ENCODE measurements around the gene RNF141.

The RNF141 gene

GRCh38 chr11:10478066-10478465 lies 62.9 kb downstream of the RNF141 start:
- H3K9ac ChIP-seq (ENCODE audit: insufficient read length): no peak overlapping the region
- no peak overlapping the region for H3K27ac ChIP-seq
- no peak for DNase-seq (ENCODE audit: low read depth, low spot score)
- no peaks in the 10 kb centered on the region for H3K36me3 ChIP-seq (ENCODE audit: insufficient read depth, low read length)
- H3K4me3 ChIP-seq: no peak overlapping the region
- TF ChIP-seq POLR2AphosphoS5 (IDR thresholded peaks at IDR 0.05; ENCODE audit: borderline replicate concordance, low read depth, low read length) (no peak), EZH2 (IDR thresholded peaks at IDR 0.05) (no peak), FOXP2 (optimal IDR thresholded peaks at IDR 0.05; ENCODE audit: control extremely low read depth, extremely low read length, insufficient read depth) (no peak)
- no peaks in the 10 kb centered on the region for H3K9me3 ChIP-seq (ENCODE audit: low read depth, low read length)

DNA sequence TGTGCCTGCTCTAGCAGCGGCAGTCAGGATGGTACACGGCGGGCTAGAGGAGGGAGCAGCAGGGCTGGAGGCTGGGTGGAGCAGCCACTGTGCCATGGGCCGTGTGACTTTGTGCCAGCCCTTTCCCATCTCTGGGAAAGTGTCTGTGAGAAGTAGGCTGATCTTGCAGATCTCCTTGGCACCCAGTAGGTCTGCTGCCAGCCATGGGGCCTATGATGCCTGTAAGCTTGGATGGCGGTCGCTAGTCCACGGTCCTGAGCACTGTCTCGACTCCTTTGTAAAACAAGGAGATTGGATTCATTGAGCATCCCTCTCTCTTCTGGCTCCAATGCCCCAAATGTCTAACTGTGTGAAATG lies 63.3 kb downstream of the RNF141 start:
- no peak overlapping the region for H3K27ac ChIP-seq
- DNase-seq (ENCODE audit: low read depth, low spot score): no peak
- H3K9me3 ChIP-seq (ENCODE audit: low read depth, low read length): no peaks in the 10 kb centered on the region
- H3K4me3 ChIP-seq: no peak overlapping the region
- H3K36me3 ChIP-seq (ENCODE audit: insufficient read depth, low read length): no peaks in the 10 kb centered on the region
- no peak overlapping the region for H3K9ac ChIP-seq (ENCODE audit: insufficient read length)
- TF ChIP-seq POLR2AphosphoS5 (IDR thresholded peaks at IDR 0.05; ENCODE audit: borderline replicate concordance, low read depth, low read length) (no peak), EZH2 (IDR thresholded peaks at IDR 0.05) (no peak), FOXP2 (optimal IDR thresholded peaks at IDR 0.05; ENCODE audit: control extremely low read depth, extremely low read length, insufficient read depth) (no peak)

- H3K4me3 ChIP-seq: no peak overlapping the region
- no peaks in the 10 kb centered on the region for H3K36me3 ChIP-seq (ENCODE audit: insufficient read depth, low read length)
- H3K9me3 ChIP-seq (ENCODE audit: low read depth, low read length): no peaks in the 10 kb centered on the region
- H3K27ac ChIP-seq: no peak overlapping the region
- no peak for TF ChIP-seq FOXP2 (optimal IDR thresholded peaks at IDR 0.05; ENCODE audit: control extremely low read depth, extremely low read length, insufficient read depth)
- no peak for DNase-seq (ENCODE audit: low read depth, low spot score)
- H3K9ac ChIP-seq (ENCODE audit: insufficient read length): no peak overlapping the region
These were observed 63.9 kb downstream of the RNF141 start for GRCh38 chr11:10476927-10477689.

GRCh38 chr11:10476342-10476741 lies 64.6 kb downstream of the RNF141 start:
- no peaks in the 10 kb centered on the region for H3K36me3 ChIP-seq (ENCODE audit: insufficient read depth, low read length)

DNA sequence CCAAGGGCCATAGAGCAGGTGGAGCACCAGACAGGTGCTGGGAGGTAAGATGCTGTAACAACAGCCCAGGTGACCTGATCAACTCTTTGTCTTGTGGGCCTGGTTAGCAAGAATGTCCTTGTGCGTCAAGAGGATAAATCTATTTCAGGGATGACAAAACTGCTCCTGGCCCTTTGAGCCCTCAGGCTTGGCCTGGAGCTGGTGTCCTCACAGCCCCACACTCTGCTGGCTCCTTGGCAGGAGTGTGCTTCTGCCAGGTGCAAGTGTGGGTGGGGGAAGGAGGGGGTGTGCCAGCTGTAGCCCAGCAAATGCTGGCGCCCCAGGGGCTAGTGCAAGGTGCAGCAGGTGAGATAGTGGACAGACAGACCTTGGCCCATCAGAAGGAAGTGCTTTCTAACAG lies 66.4 kb downstream of the RNF141 start:
- Histone ChIP-seq H3K36me3 (ENCODE audit: insufficient read depth, low read length) (no peaks in the 10 kb centered on the region), H3K9ac (ENCODE audit: insufficient read length) (no peak overlapping the region), H3K27ac (no peak overlapping the region), H3K4me3 (no peak overlapping the region), H3K9me3 (ENCODE audit: low read depth, low read length) (no peaks in the 10 kb centered on the region)
- TF ChIP-seq EZH2 (IDR thresholded peaks at IDR 0.05) (no peak), POLR2AphosphoS5 (IDR thresholded peaks at IDR 0.05; ENCODE audit: borderline replicate concordance, low read depth, low read length) (no peak), FOXP2 (optimal IDR thresholded peaks at IDR 0.05; ENCODE audit: control extremely low read depth, extremely low read length, insufficient read depth) (no peak)
- no peak for DNase-seq (ENCODE audit: low read depth, low spot score)

More at GRCh38 chr11:10476342-10476741, 64.6 kb downstream of the RNF141 start:
- TF ChIP-seq EZH2 (IDR thresholded peaks at IDR 0.05): no peak
- TF ChIP-seq POLR2AphosphoS5 (IDR thresholded peaks at IDR 0.05; ENCODE audit: borderline replicate concordance, low read depth, low read length): no peak
- TF ChIP-seq FOXP2 (optimal IDR thresholded peaks at IDR 0.05; ENCODE audit: control extremely low read depth, extremely low read length, insufficient read depth): no peak
- Histone ChIP-seq H3K9me3 (ENCODE audit: low read depth, low read length) (no peaks in the 10 kb centered on the region), H3K9ac (ENCODE audit: insufficient read length) (no peak overlapping the region), H3K27ac (no peak overlapping the region), H3K4me3 (no peak overlapping the region)
- no peak for DNase-seq (ENCODE audit: low read depth, low spot score)

GRCh38 chr11:10473371-10473770 lies 67.6 kb downstream of the RNF141 start:
- Histone ChIP-seq H3K36me3 (ENCODE audit: insufficient read depth, low read length) (no peaks in the 10 kb centered on the region), H3K4me3 (no peak overlapping the region), H3K9me3 (ENCODE audit: low read depth, low read length) (no peaks in the 10 kb centered on the region), H3K27ac (no peak overlapping the region), H3K9ac (ENCODE audit: insufficient read length) (no peak overlapping the region)
- TF ChIP-seq POLR2AphosphoS5 (IDR thresholded peaks at IDR 0.05; ENCODE audit: borderline replicate concordance, low read depth, low read length): no peak
- TF ChIP-seq FOXP2 (optimal IDR thresholded peaks at IDR 0.05; ENCODE audit: control extremely low read depth, extremely low read length, insufficient read depth): no peak
- no peak for TF ChIP-seq EZH2 (IDR thresholded peaks at IDR 0.05)
- no peak for DNase-seq (ENCODE audit: low read depth, low spot score)

DNA sequence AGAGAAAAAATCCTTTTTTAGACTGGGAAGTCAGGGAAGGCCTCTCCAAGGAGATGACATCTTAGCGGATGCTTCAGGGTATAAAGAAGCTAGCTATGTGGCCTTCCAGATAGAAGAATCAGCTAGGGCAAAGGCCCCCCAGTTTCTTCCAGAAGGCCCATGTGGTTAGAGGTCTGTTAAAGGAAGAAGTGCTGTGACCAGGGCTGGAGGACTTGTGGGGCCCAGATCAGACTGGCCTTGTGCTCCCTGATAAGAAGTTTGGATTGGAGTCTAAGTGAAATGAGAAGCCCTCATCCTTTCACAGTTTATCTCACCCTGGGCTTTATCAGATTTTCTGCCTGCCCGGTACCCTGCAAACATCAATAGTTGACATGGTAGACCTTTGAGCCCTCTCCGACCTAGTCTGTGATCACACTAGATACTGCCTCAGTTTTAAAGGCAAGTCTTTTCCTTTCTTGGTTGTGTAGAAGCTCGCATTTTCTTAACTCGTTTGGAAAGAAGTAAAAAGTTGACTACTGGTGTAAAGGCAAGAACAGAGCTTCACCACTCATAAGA lies 78.2 kb downstream of the RNF141 start:
- Histone ChIP-seq H3K36me3 (ENCODE audit: insufficient read depth, low read length) (no peaks in the 10 kb centered on the region), H3K4me3 (no peak overlapping the region), H3K27ac (no peak overlapping the region), H3K9ac (ENCODE audit: insufficient read length) (no peak overlapping the region), H3K9me3 (ENCODE audit: low read depth, low read length) (no peaks in the 10 kb centered on the region)
- no peak for DNase-seq (ENCODE audit: low read depth, low spot score)
- TF ChIP-seq EZH2 (IDR thresholded peaks at IDR 0.05) (no peak), FOXP2 (optimal IDR thresholded peaks at IDR 0.05; ENCODE audit: control extremely low read depth, extremely low read length, insufficient read depth) (no peak), POLR2AphosphoS5 (IDR thresholded peaks at IDR 0.05; ENCODE audit: borderline replicate concordance, low read depth, low read length) (no peak)

Data from SK-N-MC (cell line).